GM23338 (cell line): ENCODE results near the gene ZBTB7C.

Source experiments
- CREB1 ChIP-seq: fragments of 250-450 bp; sonication (Bioruptor Pico); IDR thresholded peaks from 2 replicates; pipeline ENCODE4 v1.5.0; 2020; ENCODE audit warnings: low read depth, mild to moderate bottlenecking, moderate library complexity
- CTCF ChIP-seq, 2 experiments: fragments of 200-600 bp in 1 of 2; sonication (generic) in 1 of 2; conservative IDR thresholded peaks; 2 replicates each; pipeline versions ENCODE4 v1.5.1 to v1.6.1; 2016 to 2017; ENCODE audit warnings: antibody characterized with exemption in 2 of 2, low read depth in 2 of 2, mild to moderate bottlenecking in 2 of 2, moderate library complexity in 1 of 2
- EZH2 ChIP-seq: fragments of 200-600 bp; sonication (generic); IDR thresholded peaks from one replicate; pipeline ENCODE4 v1.8.0; 2017; ENCODE audit warnings: antibody characterized with exemption, mild to moderate bottlenecking, low read depth; ENCODE audit not compliant: unreplicated experiment
- EZH2phosphoT487 ChIP-seq: fragments of 200-600 bp; sonication (generic); IDR thresholded peaks from one replicate; pipeline ENCODE4 v1.8.1; 2018; ENCODE audit warnings: antibody characterized with exemption; ENCODE audit not compliant: unreplicated experiment
- POLR2AphosphoS5 ChIP-seq: IDR thresholded peaks from 2 replicates; pipeline ENCODE4 v1.6.1; 2016; ENCODE audit warnings: antibody characterized with exemption, low read depth
- STAT1 ChIP-seq: IDR thresholded peaks from one replicate; pipeline ENCODE4 v1.6.1; 2016; ENCODE audit warnings: antibody characterized with exemption; ENCODE audit not compliant: unreplicated experiment
- ZNF331 ChIP-seq: fragments of 250-450 bp; sonication (Bioruptor Pico); IDR thresholded peaks from 2 replicates; pipeline ENCODE4 v1.5.0; 2020; ENCODE audit warnings: low read depth, mild to moderate bottlenecking, moderate library complexity
- ZNF462 ChIP-seq: fragments of 250-450 bp; sonication (Bioruptor Pico); IDR thresholded peaks from 2 replicates; pipeline ENCODE4 v1.5.0; 2020; ENCODE audit warnings: mild to moderate bottlenecking, moderate library complexity
- TF ChIP-seq, protein P1 (sequence below): IDR thresholded peaks from one replicate; pipeline ENCODE4 v1.6.1; 2018; ENCODE audit warnings: antibody characterized with exemption; ENCODE audit not compliant: unreplicated experiment

DNA sequence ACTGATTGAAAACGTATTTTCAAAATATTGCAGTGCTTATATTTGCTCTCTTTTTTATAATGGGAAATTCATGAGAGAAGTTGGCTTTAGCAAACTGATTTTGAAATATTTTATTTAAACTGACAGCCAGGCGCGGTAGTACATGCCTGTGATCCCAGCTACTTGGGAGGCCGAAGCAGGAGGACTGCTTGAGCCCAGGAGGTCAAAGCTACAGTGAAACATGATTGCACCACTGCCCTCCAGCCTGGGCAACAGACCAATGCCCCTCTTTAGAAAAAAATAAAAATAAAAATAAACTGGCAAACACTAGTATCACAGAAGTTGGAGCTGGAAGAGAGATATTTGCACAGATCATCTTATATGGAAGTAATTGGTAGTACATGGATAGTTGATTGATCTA lies 20.7 kb downstream of the ZBTB7C start:
- TF ChIP-seq CTCF (conservative IDR thresholded peaks at IDR 0.05; ENCODE audit: low read depth in 2 of 2) (no peak), EZH2 (no peak), EZH2phosphoT487 (no peak), POLR2AphosphoS5 (no peak), CREB1 (CRISPR knock-in tag) (no peak), STAT1 (no peak), ZNF462 (CRISPR knock-in tag) (no peak), ZNF331 (CRISPR knock-in tag) (no peak)
- TF ChIP-seq, protein P1, sequence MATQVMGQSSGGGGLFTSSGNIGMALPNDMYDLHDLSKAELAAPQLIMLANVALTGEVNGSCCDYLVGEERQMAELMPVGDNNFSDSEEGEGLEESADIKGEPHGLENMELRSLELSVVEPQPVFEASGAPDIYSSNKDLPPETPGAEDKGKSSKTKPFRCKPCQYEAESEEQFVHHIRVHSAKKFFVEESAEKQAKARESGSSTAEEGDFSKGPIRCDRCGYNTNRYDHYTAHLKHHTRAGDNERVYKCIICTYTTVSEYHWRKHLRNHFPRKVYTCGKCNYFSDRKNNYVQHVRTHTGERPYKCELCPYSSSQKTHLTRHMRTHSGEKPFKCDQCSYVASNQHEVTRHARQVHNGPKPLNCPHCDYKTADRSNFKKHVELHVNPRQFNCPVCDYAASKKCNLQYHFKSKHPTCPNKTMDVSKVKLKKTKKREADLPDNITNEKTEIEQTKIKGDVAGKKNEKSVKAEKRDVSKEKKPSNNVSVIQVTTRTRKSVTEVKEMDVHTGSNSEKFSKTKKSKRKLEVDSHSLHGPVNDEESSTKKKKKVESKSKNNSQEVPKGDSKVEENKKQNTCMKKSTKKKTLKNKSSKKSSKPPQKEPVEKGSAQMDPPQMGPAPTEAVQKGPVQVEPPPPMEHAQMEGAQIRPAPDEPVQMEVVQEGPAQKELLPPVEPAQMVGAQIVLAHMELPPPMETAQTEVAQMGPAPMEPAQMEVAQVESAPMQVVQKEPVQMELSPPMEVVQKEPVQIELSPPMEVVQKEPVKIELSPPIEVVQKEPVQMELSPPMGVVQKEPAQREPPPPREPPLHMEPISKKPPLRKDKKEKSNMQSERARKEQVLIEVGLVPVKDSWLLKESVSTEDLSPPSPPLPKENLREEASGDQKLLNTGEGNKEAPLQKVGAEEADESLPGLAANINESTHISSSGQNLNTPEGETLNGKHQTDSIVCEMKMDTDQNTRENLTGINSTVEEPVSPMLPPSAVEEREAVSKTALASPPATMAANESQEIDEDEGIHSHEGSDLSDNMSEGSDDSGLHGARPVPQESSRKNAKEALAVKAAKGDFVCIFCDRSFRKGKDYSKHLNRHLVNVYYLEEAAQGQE = no peak
